ENCODE data around the gene FSIP1. TPM values are rescaled to one million over a fixed set of nuclear protein-coding genes. Genes with fewer than 3 reads are reported as not detected.

FSIP1 gene
- 0.88 and 1.4 TPM in 2 replicates for total RNA-seq

GRCh38 chr15:39782441-39783138 lies at the start of gene FSIP1:
Gene FSIP1, minus strand, starts transcription at chr15:39782841. Its CDS starts 6,317 bp downstream, at chr15:39776524.

GRCh38 chr15:39580485-39581241 lies 202.0 kb downstream of the FSIP1 start, which contains the start of gene THBS1:
Gene THBS1, plus strand, starts transcription at chr15:39581079. Its CDS starts 779 bp downstream, at chr15:39581858.

Other genes starting within 250 kb of the FSIP1 start
- 365 and 5,606 TPM in 2 replicates for gene THBS1, start 201.8 kb downstream of the FSIP1 start, total RNA-seq
- 177 and 201 TPM in 2 replicates for gene GPR176, start 137.4 kb upstream of the FSIP1 start, total RNA-seq
- 54.3 and 106 TPM in 2 replicates for gene EIF2AK4, start 151.3 kb upstream of the FSIP1 start, total RNA-seq

Measured in placental pericyte (primary cell).